H1 (cell line): Measurements from ENCODE around the gene PATJ. TPM values are rescaled to one million over a fixed set of nuclear protein-coding genes. Genes with fewer than 3 reads are reported as not detected.

Experiments
- CTCF ChIA-PET: fragments of 300-600 bp; sonication (Branson Sonifier 250); formaldehyde crosslinking; loops from one replicate; lab custom pipeline; 2021; ENCODE audit not compliant: partially characterized antibody; lab: Charles Lee
- POLR2A ChIA-PET: fragments of 300-600 bp; sonication (Branson Sonifier 250); formaldehyde crosslinking; loops from one replicate; lab custom pipeline; 2021; ENCODE audit warnings: inconsistent platforms; ENCODE audit not compliant: partially characterized antibody; lab: Charles Lee
- DNase-seq, 2 experiments: peaks; one replicate each; pipeline versions ENCODE4 v3.0.0 to v3.0.0-alpha.2; 2010 to 2022; ENCODE audit warnings: low spot score in 2 of 2, low read depth in 1 of 2, mixed read lengths in 1 of 2
- FAIRE-seq: peaks from 2 replicates; lab custom pipeline; 2011; peaks lifted over from hg19 to GRCh38; lab: Jason Lieb, UNC
- H2AFZ ChIP-seq: 2 replicates; pipeline ENCODE4 v1.8.1; 2012; ENCODE audit warnings: low read length, inconsistent platforms
- H2AK5ac ChIP-seq: 2 replicates; pipeline ENCODE4 v1.6.1; 2013; ENCODE audit warnings: low read depth, low read length
- H2BK120ac ChIP-seq: replicated peaks from 2 replicates; pipeline ENCODE3; 2013; ENCODE audit warnings: low read depth, low read length, inconsistent platforms
- H2BK12ac ChIP-seq: 2 replicates; pipeline ENCODE4 v1.6.1; 2013; ENCODE audit warnings: low read depth, low read length
- H2BK15ac ChIP-seq: 2 replicates; pipeline ENCODE4 v1.6.1; 2013; ENCODE audit warnings: low read length
- H2BK20ac ChIP-seq: 2 replicates; pipeline ENCODE4 v1.6.1; 2013; ENCODE audit warnings: low read length
- H2BK5ac ChIP-seq: 2 replicates; pipeline ENCODE4 v1.6.1; 2013; ENCODE audit warnings: low read depth, low read length
- H3K14ac ChIP-seq: 2 replicates; pipeline ENCODE4 v1.6.1; 2013; ENCODE audit warnings: inconsistent platforms; ENCODE audit not compliant: insufficient read length
- H3K18ac ChIP-seq: 2 replicates; pipeline ENCODE4 v1.6.1; 2013; ENCODE audit warnings: low read length; ENCODE audit errors: extremely low read depth
- H3K23ac ChIP-seq: 2 replicates; pipeline ENCODE4 v1.6.1; 2013; ENCODE audit warnings: inconsistent platforms; ENCODE audit not compliant: insufficient read length
- H3K23me2 ChIP-seq: 2 replicates; pipeline ENCODE4 v1.6.1; 2013; ENCODE audit warnings: low read depth, low read length
- H3K27ac ChIP-seq: 2 replicates; pipeline ENCODE4 v1.6.1; 2011; ENCODE audit warnings: low read depth, low read length, inconsistent platforms
- H3K27me3 ChIP-seq, 4 experiments: replicated peaks in 1 of 4; 1 replicate in 1 of 4; 2 replicates in 3 of 4; pipeline versions ENCODE4 v1.6.1 to v1.8.1; 2011 to 2013; ENCODE audit warnings: low read length in 3 of 4, mild to moderate bottlenecking in 3 of 4, inconsistent platforms in 2 of 4, mixed read lengths in 2 of 4, moderate library complexity in 1 of 4; ENCODE audit not compliant: control insufficient read depth in 3 of 4, insufficient read depth in 3 of 4; ENCODE audit errors: extremely low read depth in 1 of 4
- H3K36me3 ChIP-seq, 4 experiments: 2 replicates each; pipeline versions ENCODE4 v1.6.1 to v1.8.1; 2011 to 2013; ENCODE audit warnings: mild to moderate bottlenecking in 4 of 4, low read length in 3 of 4, moderate library complexity in 2 of 4, control low read depth in 1 of 4, inconsistent platforms in 1 of 4; ENCODE audit not compliant: insufficient read depth in 4 of 4, control insufficient read depth in 2 of 4
- H3K4ac ChIP-seq: replicated peaks from 2 replicates; pipeline ENCODE3; 2013; ENCODE audit warnings: low read length, low read depth, mixed read lengths, inconsistent platforms; ENCODE audit not compliant: insufficient read length
- H3K4me1 ChIP-seq, 4 experiments: replicated peaks in 1 of 4; 1 replicate in 1 of 4; 2 replicates in 3 of 4; pipeline versions ENCODE4 v1.6.1 to v1.8.1; 2011 to 2013; ENCODE audit warnings: low read length in 3 of 4, inconsistent platforms in 2 of 4, mixed read lengths in 1 of 4; ENCODE audit not compliant: insufficient read depth in 4 of 4, control insufficient read depth in 3 of 4
- H3K4me2 ChIP-seq, 2 experiments: 2 replicates each; pipeline versions ENCODE4 v1.6.1 to v1.8.1; 2011 to 2013; ENCODE audit warnings: low read depth in 2 of 2, low read length in 2 of 2, control low read depth in 1 of 2, inconsistent platforms in 1 of 2, mild to moderate bottlenecking in 1 of 2; ENCODE audit not compliant: insufficient read depth in 1 of 2
- H3K4me3 ChIP-seq, 4 experiments: fragments of 200-600, 300-600 bp in 1 of 4; sonication (generic), shearing (Covaris generic), sonication (Bioruptor Twin) in 1 of 4; 2 replicates each; pipeline versions ENCODE4 v1.5.1 to v1.8.1; 2011 to 2016; ENCODE audit warnings: low read length in 4 of 4, low read depth in 3 of 4, control low read depth in 2 of 4, inconsistent platforms in 2 of 4, mild to moderate bottlenecking in 2 of 4, mixed read lengths in 1 of 4, moderate library complexity in 1 of 4; ENCODE audit not compliant: insufficient read depth in 2 of 4; ENCODE audit errors: extremely low read depth in 1 of 4
- H3K56ac ChIP-seq: replicated peaks from 2 replicates; pipeline ENCODE3; 2013; ENCODE audit warnings: low read depth, mild to moderate bottlenecking, mixed read lengths, low read length, inconsistent platforms; ENCODE audit not compliant: insufficient read length
- H3K79me1 ChIP-seq: 2 replicates; pipeline ENCODE4 v1.6.1; 2013; ENCODE audit warnings: low read depth, low read length, control low read depth
- H3K79me2 ChIP-seq, 2 experiments: 2 replicates each; pipeline versions ENCODE4 v1.6.1 to v1.8.1; 2012 to 2013; ENCODE audit warnings: low read length in 2 of 2, mild to moderate bottlenecking in 2 of 2, inconsistent platforms in 1 of 2; ENCODE audit not compliant: insufficient read depth in 2 of 2, control insufficient read depth in 1 of 2
- H3K9ac ChIP-seq, 4 experiments: replicated peaks in 1 of 4; 1 replicate in 1 of 4; 2 replicates in 3 of 4; pipeline versions ENCODE4 v1.6.1 to v1.8.1; 2011 to 2013; ENCODE audit warnings: low read depth in 3 of 4, low read length in 3 of 4, control low read depth in 2 of 4, mild to moderate bottlenecking in 2 of 4, moderate library complexity in 2 of 4, inconsistent platforms in 1 of 4; ENCODE audit errors: extremely low read depth in 1 of 4
- H3K9me3 ChIP-seq, 2 experiments: 2 replicates each; pipeline versions ENCODE4 v1.6.1 to v1.8.1; 2012 to 2013; ENCODE audit warnings: mild to moderate bottlenecking in 2 of 2, moderate library complexity in 2 of 2, control low read depth in 1 of 2, inconsistent platforms in 1 of 2, low read depth in 1 of 2, low read length in 1 of 2, mixed read lengths in 1 of 2; ENCODE audit not compliant: insufficient read depth in 2 of 2
- H4K20me1 ChIP-seq, 2 experiments: replicated peaks in 1 of 2; 2 replicates each; pipeline versions ENCODE3 to v1.8.1; 2011 to 2013; ENCODE audit warnings: inconsistent platforms in 2 of 2, low read length in 2 of 2, mild to moderate bottlenecking in 1 of 2; ENCODE audit not compliant: insufficient read depth in 2 of 2, control insufficient read depth in 1 of 2
- H4K5ac ChIP-seq: 2 replicates; pipeline ENCODE4 v1.6.1; 2013; ENCODE audit warnings: low read length, low read depth, mixed read lengths, inconsistent platforms; ENCODE audit not compliant: insufficient read length
- H4K8ac ChIP-seq: 2 replicates; pipeline ENCODE4 v1.8.0; 2013; ENCODE audit warnings: mild to moderate bottlenecking, moderate library complexity, low read length, inconsistent platforms; ENCODE audit not compliant: insufficient read depth; ENCODE audit errors: extremely low read depth
- H4K91ac ChIP-seq: replicated peaks from 2 replicates; pipeline ENCODE3; 2013; ENCODE audit warnings: low read length, mixed read lengths, inconsistent platforms; ENCODE audit not compliant: insufficient read length
- BCL11A ChIP-seq, 2 experiments: IDR thresholded peaks; one replicate each; pipeline ENCODE4 v1.6.1; 2011; ENCODE audit warnings: low read depth in 2 of 2, low read length in 2 of 2, mild to moderate bottlenecking in 2 of 2
- CBX5 ChIP-seq: fragments of 300-800, 300-1000 bp; sonication (generic); IDR thresholded peaks from 2 replicates; pipeline ENCODE4 v1.7.1; 2016; ENCODE audit warnings: antibody characterized with exemption, low read length, low read depth
- KDM4A ChIP-seq: IDR thresholded peaks from one replicate; pipeline ENCODE4 v1.7.1; 2012; ENCODE audit warnings: low read depth, mild to moderate bottlenecking, moderate library complexity, low read length, inconsistent platforms; ENCODE audit not compliant: severe bottlenecking
- MAFK ChIP-seq: IDR thresholded peaks from 2 replicates; pipeline ENCODE4 v1.6.1; 2012; ENCODE audit warnings: low read depth, mild to moderate bottlenecking, improper control_type of control experiment, low read length
- RAD21 ChIP-seq, 2 experiments: IDR thresholded peaks in 1 of 2; conservative IDR thresholded peaks in 1 of 2; 2 replicates each; pipeline ENCODE4 v1.6.1; 2011; ENCODE audit warnings: low read depth in 2 of 2, low read length in 2 of 2, improper control_type of control experiment in 1 of 2, inconsistent platforms in 1 of 2, mild to moderate bottlenecking in 1 of 2, moderate library complexity in 1 of 2
- RNF2 ChIP-seq: fragments of 200-900, 300-1000 bp; sonication (generic); IDR thresholded peaks from 2 replicates; pipeline ENCODE4 v1.7.1; 2016; ENCODE audit warnings: borderline replicate concordance, low read depth, mild to moderate bottlenecking, antibody characterized with exemption, low read length; ENCODE audit not compliant: poor library complexity, severe bottlenecking; ENCODE audit errors: missing control alignments
- RXRA ChIP-seq: IDR thresholded peaks from 2 replicates; pipeline ENCODE4 v1.6.1; 2011; ENCODE audit warnings: low read depth, mild to moderate bottlenecking, low read length, moderate library complexity; ENCODE audit not compliant: insufficient read depth
- SIN3A ChIP-seq, 2 experiments: IDR thresholded peaks in 1 of 2; conservative IDR thresholded peaks in 1 of 2; 2 replicates each; pipeline ENCODE4 v1.6.1; 2011 to 2012; ENCODE audit warnings: low read length in 2 of 2, improper control_type of control experiment in 1 of 2, low read depth in 1 of 2, mild to moderate bottlenecking in 1 of 2
- SP4 ChIP-seq: IDR thresholded peaks from 2 replicates; pipeline ENCODE4 v1.6.1; 2012; ENCODE audit warnings: low read length, inconsistent platforms
- SRF ChIP-seq: IDR thresholded peaks from 2 replicates; pipeline ENCODE4 v1.6.1; 2011; ENCODE audit warnings: mild to moderate bottlenecking, low read depth, low read length, moderate library complexity
- TCF12 ChIP-seq: IDR thresholded peaks from 2 replicates; pipeline ENCODE4 v1.6.1; 2011; ENCODE audit warnings: low read depth, mild to moderate bottlenecking, low read length
- TEAD4 ChIP-seq: IDR thresholded peaks from 2 replicates; pipeline ENCODE4 v1.6.1; 2012; ENCODE audit warnings: low read depth, low read length, inconsistent platforms, mixed read lengths
- WGBS, 2 experiments: shearing (Covaris generic) in 1 of 2; methylation state at CpG; one replicate each; pipeline versions ENCODE4 v1.1.6 to v1.1.7; 2013 to 2015; ENCODE audit warnings: low lambda C conversion rate in 2 of 2, mixed read lengths in 2 of 2, inconsistent platforms in 1 of 2, low coverage in 1 of 2, missing lambda C conversion rate in 1 of 2; ENCODE audit not compliant: insufficient replicate concordance in 2 of 2, insufficient coverage in 1 of 2, insufficient read length in 1 of 2; ENCODE audit errors: extremely low coverage in 1 of 2, missing lambda C conversion rate in 1 of 2; 5-methylcytosine and 5-hydroxymethylcytosine counted together
- polyA plus RNA-seq, 7 experiments: library from polyadenylated mRNA; depleted of rRNA in 3 of 7; stranded (reverse) in 5 of 7; unstranded in 2 of 7; fragments of >200 nt in 5 of 7; fragments of 200-250 nt in 2 of 7; gene quantifications; 1 replicate in 5 of 7; 2 replicates in 1 of 7; 4 replicates in 1 of 7; pipeline versions ENCODE4 v1.2.1 to v1.2.3, GENCODE V29; 2011 to 2013; ENCODE audit warnings: missing spikeins in 2 of 7, mixed read lengths in 2 of 7
- total RNA-seq: library from RNA; stranded (reverse); fragmentation: NEBNext Ultra II Directional; extraction: Animal tissue kit (Norgen Biotek cat#: 25700); gene quantifications from 2 replicates; pipeline ENCODE4 v1.2.1, GENCODE V29; 2021

PATJ gene
- total and polyA plus RNA-seq, 2 of the 8 experiments (the other 6 are each of a cell fraction or from before 2014, with no cell fraction given), result 8.2 to 55.6 TPM

DNA sequence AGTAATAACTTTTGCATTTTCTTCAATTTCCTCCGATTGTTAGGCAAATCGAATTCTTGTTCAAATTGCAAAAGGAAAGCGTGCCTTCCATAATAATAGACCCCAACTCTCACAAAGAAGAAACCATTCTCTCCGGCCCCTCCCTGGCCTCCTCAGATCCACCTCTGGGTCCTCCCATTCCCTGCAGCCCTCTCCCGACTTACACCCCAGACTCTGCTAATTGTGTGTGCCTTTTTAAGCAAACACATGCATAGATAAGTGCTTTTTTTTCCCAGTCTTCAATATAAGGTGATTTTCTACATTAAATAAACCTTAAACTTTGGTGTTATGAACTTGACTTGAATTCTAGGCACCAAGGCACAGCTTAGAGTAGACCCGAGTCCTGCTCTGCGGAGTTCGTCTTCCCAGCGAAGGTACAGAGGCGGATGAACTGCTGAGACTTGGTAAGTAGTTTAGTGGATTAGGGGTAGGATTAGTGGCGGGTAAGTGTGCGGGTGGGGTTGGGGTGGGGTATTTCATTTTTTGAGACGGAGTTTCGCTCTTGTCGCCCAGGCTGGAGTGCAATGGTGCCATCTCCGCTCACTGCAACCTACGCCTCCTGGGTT is 453.9 kb downstream of the PATJ start:
- peak overlapping the region; percentile 90 for H4K5ac ChIP-seq
- H4K91ac ChIP-seq, result peak overlapping the region; percentile 58
- H3K4me3 ChIP-seq, result peak overlapping the region; percentile 77 to 100 (median 93)
- H3K27me3 ChIP-seq, result no peaks in the 10 kb centered on the region
- ChIA-PET POLR2A (interaction anchor here (1.2 to 27.8 kb wide), 9 partner anchors 4 to 245 kb away, joined by 3 to 1232 read pairs (median 17); partner anchors contain the start of gene L1TD1), CTCF (interaction anchor here (6.4 kb wide), 1 partner anchor 20 kb away, joined by 30 read pairs; no protein-coding TSS in a partner anchor)
- no peak overlapping the region for H2AK5ac ChIP-seq
- H4K8ac ChIP-seq, result no peak overlapping the region
- H3K36me3 ChIP-seq, result peaks cover 15 to 50% (median 25%) of the 10 kb centered on the region in 4 experiments
- peaks cover 5 to 6% of the 10 kb centered on the region in 2 experiments for H4K20me1 ChIP-seq
- H2BK12ac ChIP-seq, result no peak overlapping the region
- peak overlapping the region; percentile 95; the same call in 1 of the 2 replicates for H3K27ac ChIP-seq
- H3K18ac ChIP-seq, result peak overlapping the region; percentile 33
- peak overlapping the region; percentile 74 for H3K56ac ChIP-seq
- peaks cover 15 to 69% of the 10 kb centered on the region in 2 experiments for H3K79me2 ChIP-seq
- no peak overlapping the region for H3K23ac ChIP-seq
- H3K14ac ChIP-seq, result peak overlapping the region; percentile 95
- 2% methylated on average over 15 of the region's 17 CpGs; no CpG with 5 or more reads in 1 of the 2 experiments for WGBS, 2 experiments
- peaks cover 21% of the 10 kb centered on the region for H3K23me2 ChIP-seq
- H2BK5ac ChIP-seq, result peak overlapping the region; percentile 95
- no peak overlapping the region for H2AFZ ChIP-seq
- peak overlapping the region; percentile 81 to 95 for H3K4me2 ChIP-seq
- H3K4ac ChIP-seq, result no peak overlapping the region
- H3K9ac ChIP-seq, result peak overlapping the region; percentile 88 to 97 (median 96)
- no peak overlapping the region for H2BK120ac ChIP-seq
- no peaks in the 10 kb centered on the region for H3K9me3 ChIP-seq
- no peak overlapping the region for H2BK15ac ChIP-seq
- peaks cover 4 to 21% (median 8%) of the 10 kb centered on the region in 4 experiments for H3K4me1 ChIP-seq
- H2BK20ac ChIP-seq, result no peak overlapping the region
- no peak for DNase-seq
- peak; percentile 81 for FAIRE-seq
- no peaks in the 10 kb centered on the region for H3K79me1 ChIP-seq
- TF ChIP-seq SIN3A (conservative IDR thresholded peaks at IDR 0.05 in 1 of 2, IDR thresholded peaks at IDR 0.05 in 1 of 2; ENCODE audit: low read depth in 1 of 2, low read length in 2 of 2) (peak in 1 of 2 experiments; percentile 19; a peak in 2 of 4 replicates), SRF (no peak), RAD21 (IDR thresholded peaks at IDR 0.05 in 1 of 2, conservative IDR thresholded peaks at IDR 0.05 in 1 of 2; ENCODE audit: low read depth in 2 of 2, low read length in 2 of 2) (no peak), TCF12 (no peak), MAFK (no peak), SP4 (no peak), RNF2 (no peak), TEAD4 (no peak), RXRA (no peak), CBX5 (no peak), KDM4A (no peak), BCL11A (IDR thresholded peaks at IDR 0.05; ENCODE audit: low read depth in 2 of 2, low read length in 2 of 2) (no peak)
